CD14-positive monocyte (primary cell): Measurements from ENCODE around the gene HAS3. TPM values are rescaled to one million over a fixed set of nuclear protein-coding genes. Genes with fewer than 3 reads are reported as not detected.
A peak's percentile ranks its signal among the peaks of the same experiment; 100 is the strongest.

Experiments
- DNase-seq, 3 donors: peaks; one replicate each; pipeline ENCODE4 v3.0.0-alpha.2; 2011 to 2022
- H2AFZ ChIP-seq: 2 replicates; pipeline ENCODE4 v1.6.0; 2012; ENCODE audit warnings: mild to moderate bottlenecking, low read depth, low read length, inconsistent platforms; ENCODE audit not compliant: insufficient read depth, poor library complexity, severe bottlenecking
- H3K27ac ChIP-seq, 2 donors: 1 replicate in 1 of 2; 2 replicates in 1 of 2; pipeline ENCODE4 v1.5.1; 2012 to 2013; ENCODE audit warnings: low read length in 2 of 2, control low read depth in 1 of 2, inconsistent platforms in 1 of 2, low read depth in 1 of 2, mild to moderate bottlenecking in 1 of 2
- H3K27me3 ChIP-seq, 2 donors: one replicate each; pipeline versions ENCODE4 v1.6.0 to v1.6.1; 2011 to 2013; ENCODE audit warnings: low read length in 2 of 2; ENCODE audit not compliant: control insufficient read depth in 2 of 2, insufficient read depth in 2 of 2
- H3K36me3 ChIP-seq, 2 donors: replicated peaks in 1 of 2; 1 replicate in 1 of 2; 2 replicates in 1 of 2; pipeline versions ENCODE4 v1.5.1 to v1.6.1; 2012 to 2013; ENCODE audit warnings: low read length in 2 of 2, control low read depth in 1 of 2, inconsistent platforms in 1 of 2, mild to moderate bottlenecking in 1 of 2; ENCODE audit not compliant: insufficient read depth in 2 of 2, control insufficient read depth in 1 of 2
- H3K4me1 ChIP-seq, 2 donors: 1 replicate in 1 of 2; 2 replicates in 1 of 2; pipeline versions ENCODE4 v1.5.1 to v1.6.1; 2012 to 2013; ENCODE audit warnings: low read length in 2 of 2, control low read depth in 1 of 2, inconsistent platforms in 1 of 2, mild to moderate bottlenecking in 1 of 2, moderate library complexity in 1 of 2; ENCODE audit not compliant: insufficient read depth in 2 of 2, control insufficient read depth in 1 of 2
- H3K4me2 ChIP-seq: replicated peaks from 2 replicates; pipeline ENCODE3; 2012; ENCODE audit warnings: low read length, moderate library complexity, mild to moderate bottlenecking; ENCODE audit not compliant: poor library complexity, severe bottlenecking; ENCODE audit errors: extremely low read depth
- H3K4me3 ChIP-seq, 3 experiments: fragments of 200-600 bp in 1 of 3; sonication (generic) in 1 of 3; replicated peaks in 1 of 3; 1 replicate in 2 of 3; 2 replicates in 1 of 3; pipeline ENCODE4 v1.5.1; 2011 to 2013; ENCODE audit warnings: low read length in 3 of 3, mild to moderate bottlenecking in 3 of 3, control low read depth in 2 of 3, low read depth in 2 of 3, inconsistent platforms in 1 of 3, moderate library complexity in 1 of 3
- H3K79me2 ChIP-seq: 2 replicates; pipeline ENCODE4 v1.6.0; 2012; ENCODE audit warnings: mild to moderate bottlenecking, control low read depth, inconsistent platforms, low read length, moderate library complexity; ENCODE audit not compliant: insufficient read depth
- H3K9ac ChIP-seq: 2 replicates; pipeline ENCODE4 v1.6.0; 2017; ENCODE audit warnings: low read length, mild to moderate bottlenecking; ENCODE audit not compliant: insufficient read depth, poor library complexity, severe bottlenecking
- H3K9me3 ChIP-seq, 2 donors: replicated peaks in 1 of 2; 1 replicate in 1 of 2; 2 replicates in 1 of 2; pipeline versions ENCODE4 v1.5.1 to v1.6.1; 2012 to 2013; ENCODE audit warnings: low read length in 2 of 2, control low read depth in 1 of 2; ENCODE audit not compliant: control insufficient read depth in 1 of 2, insufficient read depth in 1 of 2
- H4K20me1 ChIP-seq: 2 replicates; pipeline ENCODE4 v1.6.0; 2012; ENCODE audit warnings: mild to moderate bottlenecking, low read length, control low read depth, moderate library complexity; ENCODE audit not compliant: insufficient read depth
- H3K27ac Mint-ChIP-seq, 7 donors: one replicate each; pipeline ENCODE4 v1.8.0; 2020; ENCODE audit warnings: mild to moderate bottlenecking in 7 of 7, mixed read lengths in 7 of 7, moderate library complexity in 6 of 7, inconsistent platforms in 2 of 7
- H3K27me3 Mint-ChIP-seq, 3 donors: one replicate each; pipeline ENCODE4 v1.8.0; 2021 to 2022; ENCODE audit warnings: low read depth in 3 of 3, mild to moderate bottlenecking in 3 of 3, mixed read lengths in 3 of 3, moderate library complexity in 3 of 3, inconsistent platforms in 1 of 3
- H3K36me3 Mint-ChIP-seq, 2 donors: one replicate each; pipeline ENCODE4 v1.8.0; 2020; ENCODE audit warnings: mixed read lengths in 2 of 2, inconsistent platforms in 1 of 2, mild to moderate bottlenecking in 1 of 2
- H3K4me1 Mint-ChIP-seq: one replicate; pipeline ENCODE4 v1.8.0; 2020; ENCODE audit warnings: mild to moderate bottlenecking, mixed read lengths
- H3K4me3 Mint-ChIP-seq, 2 donors: one replicate each; pipeline ENCODE4 v1.8.0; 2020; ENCODE audit warnings: mild to moderate bottlenecking in 2 of 2, mixed read lengths in 2 of 2, moderate library complexity in 1 of 2
- H3K9me3 Mint-ChIP-seq, 7 donors: one replicate each; pipeline ENCODE4 v1.8.0; 2020 to 2022; ENCODE audit warnings: mixed read lengths in 7 of 7, mild to moderate bottlenecking in 6 of 7, moderate library complexity in 6 of 7, inconsistent platforms in 2 of 7
- CTCF ChIP-seq: fragments of 200-600 bp; IDR thresholded peaks from one replicate; pipeline ENCODE4 v1.8.0; 2022; ENCODE audit warnings: antibody characterized with exemption, mild to moderate bottlenecking
- WGBS: methylation state at CpG from one replicate; pipeline ENCODE4 v1.1.5; 2013; ENCODE audit warnings: missing lambda C conversion rate; ENCODE audit not compliant: insufficient coverage; 5-methylcytosine and 5-hydroxymethylcytosine counted together
- intact Hi-C, 2 donors: fragments of 100-400 bp; cut with micrococcal nuclease; formaldehyde crosslinking; loops; one replicate each; pipeline versions ENCODE4 v1.15.0 to v1.15.1; 2023
- polyA plus RNA-seq, 3 donors: library from polyadenylated mRNA; depleted of rRNA in 1 of 3; unstranded in 2 of 3; stranded (reverse) in 1 of 3; fragments of 300-500 nt in 2 of 3; fragments of >200 nt in 1 of 3; fragmentation: Illumina TruSeq in 2 of 3; gene quantifications; 1 replicate in 2 of 3; 2 replicates in 1 of 3; pipeline ENCODE4 v1.2.3, GENCODE V29; 2012 to 2021

The HAS3 gene
- polyA plus RNA-seq, 3 donors, result 1.3 TPM; not detected in 2

- no peak overlapping the region for H3K4me3 Mint-ChIP-seq
These were observed 5.0 kb downstream of the HAS3 start for GRCh38 chr16:69110406-69110805.

GRCh38 chr16:69111216-69111875 lies 5.9 kb downstream of the HAS3 start:
- WGBS, result 71% methylated on average over 5 of the region's 6 CpGs
- Mint-ChIP-seq H3K27me3 (peaks cover 31 to 32% (median 32%) of the 10 kb centered on the region in 3 donors), H3K9me3 (peaks cover 0 to 3% (median 0%) of the 10 kb centered on the region in 7 donors), H3K27ac (peak overlapping the region in 1 of 7 donors; percentile 36), H3K36me3 (peaks cover 45 to 47% of the 10 kb centered on the region in 2 donors), H3K4me1 (peaks cover 19% of the 10 kb centered on the region), H3K4me3 (no peak overlapping the region)
- Histone ChIP-seq H3K27me3 (peaks cover 12 to 28% of the 10 kb centered on the region in 2 donors), H2AFZ (no peak overlapping the region), H3K27ac (no peak overlapping the region), H3K4me2 (no peak overlapping the region), H3K36me3 (peaks cover 20 to 44% of the 10 kb centered on the region in 2 donors), H3K9ac (no peak overlapping the region), H3K4me1 (peaks cover 9 to 17% of the 10 kb centered on the region in 2 donors), H3K79me2 (no peaks in the 10 kb centered on the region), H3K9me3 (no peaks in the 10 kb centered on the region), H4K20me1 (peaks cover 88% of the 10 kb centered on the region), H3K4me3 (no peak overlapping the region)
- intact Hi-C loops, result no loop called here
- TF ChIP-seq CTCF, result no peak
- DNase-seq, result no peak

More at GRCh38 chr16:69110406-69110805, 5.0 kb downstream of the HAS3 start:
- peaks cover 23% of the 10 kb centered on the region for H3K4me1 Mint-ChIP-seq
- intact Hi-C loops, result no loop called here
- DNase-seq, result no peak
- 100% methylated on average over 6 of the region's 7 CpGs for WGBS
- peak overlapping the region in 1 of 7 donors; percentile 39 for H3K27ac Mint-ChIP-seq
- H3K36me3 ChIP-seq, result peaks cover 20 to 35% of the 10 kb centered on the region in 2 donors
- peaks cover 14 to 24% of the 10 kb centered on the region in 2 donors for H3K4me1 ChIP-seq
- H3K9me3 Mint-ChIP-seq, result peaks cover 0 to 3% (median 0%) of the 10 kb centered on the region in 7 donors
- peaks cover 0 to 4% of the 10 kb centered on the region in 2 donors for H3K9me3 ChIP-seq
- H3K27ac ChIP-seq, result no peak overlapping the region
- no peak for TF ChIP-seq CTCF
- H3K9ac ChIP-seq, result no peak overlapping the region
- H3K36me3 Mint-ChIP-seq, result peaks cover 35 to 44% of the 10 kb centered on the region in 2 donors
- no peak overlapping the region for H2AFZ ChIP-seq
- H3K4me2 ChIP-seq, result no peak overlapping the region
- peaks cover 82% of the 10 kb centered on the region for H4K20me1 ChIP-seq
- peaks cover 17 to 33% of the 10 kb centered on the region in 2 donors for H3K27me3 ChIP-seq
- H3K27me3 Mint-ChIP-seq, result peaks cover 35 to 39% (median 36%) of the 10 kb centered on the region in 3 donors
- H3K79me2 ChIP-seq, result no peaks in the 10 kb centered on the region
- H3K4me3 ChIP-seq, result no peak overlapping the region
